IMR-90 (cell line): ENCODE measurements around the gene SSBP3. TPM values are rescaled to one million over a fixed set of nuclear protein-coding genes. Genes with fewer than 3 reads are reported as not detected.

Source experiments
- ATAC-seq: fragments of 200-7000 bp; cut with Tn5 transposase; 2 replicates; pipeline ENCODE4 v1.9.1; 2020; ENCODE audit warnings: low read depth, mild to moderate bottlenecking, moderate library complexity
- BruUV-seq: library from RNA; stranded (reverse); fragments of 400-500 nt; replicated peaks from 2 replicates; lab custom pipeline; 2021; lab: Mats Ljungman, UMichigan
- CTCF ChIA-PET: fragments of 300-600 bp; formaldehyde crosslinking; extraction: SDS; loops from one replicate; lab custom pipeline; 2021; ENCODE audit warnings: antibody characterized with exemption; lab: Yijun Ruan, JAX
- POLR2A ChIA-PET: fragments of 300-600 bp; sonication (Branson Sonifier 250); formaldehyde crosslinking; loops from one replicate; lab custom pipeline; 2022; ENCODE audit warnings: antibody characterized with exemption; ENCODE audit not compliant: unreplicated experiment; lab: Charles Lee
- DNase-seq: peaks from one replicate; pipeline ENCODE4 v3.0.0; 2013
- H2AFZ ChIP-seq: replicated peaks from 2 replicates; pipeline ENCODE3; 2013; ENCODE audit warnings: low read length, mild to moderate bottlenecking; ENCODE audit not compliant: poor library complexity
- H2AK5ac ChIP-seq: 2 replicates; pipeline ENCODE4 v1.6.1; 2013; ENCODE audit warnings: low read depth, low read length, inconsistent platforms
- H2AK9ac ChIP-seq: replicated peaks from 2 replicates; pipeline ENCODE3; 2013; ENCODE audit warnings: mild to moderate bottlenecking, low read depth, low read length, moderate library complexity; ENCODE audit not compliant: poor library complexity
- H2BK120ac ChIP-seq: 2 replicates; pipeline ENCODE4 v1.6.1; 2013; ENCODE audit warnings: low read depth, low read length, inconsistent platforms
- H2BK15ac ChIP-seq: 3 replicates; pipeline ENCODE4 v1.6.1; 2013; ENCODE audit warnings: low read depth, low read length, inconsistent platforms
- H2BK20ac ChIP-seq: 2 replicates; pipeline ENCODE4 v1.6.1; 2013; ENCODE audit warnings: low read depth, mild to moderate bottlenecking, inconsistent platforms, low read length, moderate library complexity
- H2BK5ac ChIP-seq: 2 replicates; pipeline ENCODE4 v1.6.1; 2013; ENCODE audit warnings: mild to moderate bottlenecking, low read depth, low read length, inconsistent platforms; ENCODE audit not compliant: poor library complexity, severe bottlenecking
- H3K14ac ChIP-seq: replicated peaks from 2 replicates; pipeline ENCODE4 v1.6.1; 2013; ENCODE audit warnings: low read depth, low read length, inconsistent platforms
- H3K18ac ChIP-seq: 2 replicates; pipeline ENCODE4 v1.6.1; 2013; ENCODE audit warnings: low read depth, low read length, control low read depth
- H3K23ac ChIP-seq: 2 replicates; pipeline ENCODE4 v1.6.1; 2013; ENCODE audit warnings: low read depth, low read length, inconsistent platforms
- H3K27ac ChIP-seq: 2 replicates; pipeline ENCODE4 v1.5.1; 2013; ENCODE audit warnings: mild to moderate bottlenecking, control low read depth, low read length; ENCODE audit not compliant: insufficient read depth
- H3K27me3 ChIP-seq: 2 replicates; pipeline ENCODE4 v1.6.1; 2013; ENCODE audit warnings: low read length; ENCODE audit not compliant: control insufficient read depth, insufficient read depth
- H3K36me3 ChIP-seq: 2 replicates; pipeline ENCODE4 v1.6.1; 2013; ENCODE audit warnings: low read length, mixed read lengths; ENCODE audit not compliant: control insufficient read depth, insufficient read depth
- H3K4ac ChIP-seq: 2 replicates; pipeline ENCODE4 v1.6.1; 2013; ENCODE audit warnings: low read depth, low read length, inconsistent platforms
- H3K4me1 ChIP-seq: 2 replicates; pipeline ENCODE4 v1.6.1; 2013; ENCODE audit warnings: low read length, mixed read lengths; ENCODE audit not compliant: control insufficient read depth, insufficient read depth
- H3K4me2 ChIP-seq: 2 replicates; pipeline ENCODE4 v1.6.1; 2013; ENCODE audit warnings: low read depth, mild to moderate bottlenecking, control low read depth, low read length, moderate library complexity
- H3K4me3 ChIP-seq: 2 replicates; pipeline ENCODE4 v1.5.1; 2013; ENCODE audit warnings: low read depth, mild to moderate bottlenecking, control low read depth, low read length, moderate library complexity; ENCODE audit not compliant: insufficient read depth
- H3K56ac ChIP-seq: 2 replicates; pipeline ENCODE4 v1.6.1; 2013; ENCODE audit warnings: low read length, inconsistent platforms; ENCODE audit not compliant: insufficient read depth; ENCODE audit errors: extremely low read depth
- H3K79me1 ChIP-seq, 2 experiments: 2 replicates each; pipeline ENCODE4 v1.6.1; 2013; ENCODE audit warnings: low read length in 2 of 2, inconsistent platforms in 1 of 2, low read depth in 1 of 2
- H3K9ac ChIP-seq: 2 replicates; pipeline ENCODE4 v1.6.1; 2013; ENCODE audit warnings: low read depth, low read length, control low read depth
- H3K9me1 ChIP-seq: 2 replicates; pipeline ENCODE4 v1.6.1; 2013; ENCODE audit warnings: low read length, inconsistent platforms; ENCODE audit not compliant: insufficient read depth
- H3K9me3 ChIP-seq: 2 replicates; pipeline ENCODE4 v1.6.1; 2013; ENCODE audit warnings: low read length; ENCODE audit not compliant: control insufficient read depth, insufficient read depth
- H4K20me1 ChIP-seq: 2 replicates; pipeline ENCODE4 v1.6.1; 2013; ENCODE audit warnings: low read length, inconsistent platforms; ENCODE audit not compliant: insufficient read depth
- H4K5ac ChIP-seq: 2 replicates; pipeline ENCODE4 v1.6.1; 2013; ENCODE audit warnings: mild to moderate bottlenecking, low read depth, low read length, control low read depth
- H4K8ac ChIP-seq, 2 experiments: 2 replicates each; pipeline ENCODE4 v1.6.1; 2013; ENCODE audit warnings: low read depth in 2 of 2, low read length in 2 of 2, control low read depth in 1 of 2, inconsistent platforms in 1 of 2
- H4K91ac ChIP-seq: 2 replicates; pipeline ENCODE4 v1.6.1; 2013; ENCODE audit warnings: low read depth, low read length, inconsistent platforms; ENCODE audit not compliant: insufficient read depth
- USF2 ChIP-seq: fragments of 150-350 bp; IDR thresholded peaks from 2 replicates; pipeline ENCODE4 v1.6.1; 2017; ENCODE audit warnings: mild to moderate bottlenecking, antibody characterized with exemption, low read length, low read depth
- WGBS, 2 experiments: methylation state at CpG; one replicate each; pipeline versions ENCODE4 v1.1.5 to v1.1.7; 2013; ENCODE audit warnings: missing lambda C conversion rate in 2 of 2; ENCODE audit not compliant: insufficient read length in 1 of 2; ENCODE audit errors: extremely low coverage in 2 of 2; 5-methylcytosine and 5-hydroxymethylcytosine counted together
- dilution Hi-C: fragments of 300-500 bp; cut with HindIII; formaldehyde crosslinking; loops from one replicate; pipeline ENCODE4 v1.14.3; 2018; ENCODE audit warnings: low sequenced_read_pairs; ENCODE audit not compliant: unreplicated experiment
- in situ Hi-C: fragments of 300-500 bp; cut with MboI; formaldehyde crosslinking; loops from 3 replicates; pipeline ENCODE4 v1.14.3; 2019; ENCODE audit warnings: low sequenced_read_pairs, inconsistent platforms, mixed read lengths
- intact Hi-C: fragments of 100-400 bp; cut with micrococcal nuclease; formaldehyde crosslinking; loops from 2 replicates; pipeline ENCODE4 v1.10.0; 2022
- polyA plus RNA-seq, 3 experiments: library from polyadenylated mRNA; depleted of rRNA; stranded (reverse); fragments of >200 nt; gene quantifications; 2 replicates each; pipeline ENCODE4 v1.2.3, GENCODE V29; 2012; ENCODE audit warnings: low replicate concordance in 1 of 3
- total RNA-seq: library from RNA; depleted of rRNA; stranded (reverse); fragments of >200 nt; gene quantifications from 2 replicates; pipeline ENCODE4 v1.2.3, GENCODE V29; 2012

SSBP3 gene
- total and polyA plus RNA-seq, 2 of the 4 experiments (the other 2 are of a cell fraction) = 10.9 to 39.6 TPM

- Histone ChIP-seq H3K4ac (no peak overlapping the region), H3K14ac (no peak overlapping the region), H4K5ac (no peak overlapping the region), H3K79me1 (peaks cover 21 to 91% of the 10 kb centered on the region in 2 experiments; a peak in 3 of 4 replicates), H3K18ac (no peak overlapping the region), H2BK15ac (no peak overlapping the region), H3K9ac (no peak overlapping the region), H2BK5ac (no peak overlapping the region), H4K91ac (no peak overlapping the region), H2AFZ (no peak overlapping the region), H3K4me3 (no peak overlapping the region), H4K8ac (no peak overlapping the region), H3K27me3 (no peaks in the 10 kb centered on the region), H3K9me1 (peaks cover 12% of the 10 kb centered on the region), H3K56ac (no peak overlapping the region), H4K20me1 (peaks cover 20% of the 10 kb centered on the region), H2AK9ac (no peak overlapping the region), H3K9me3 (no peaks in the 10 kb centered on the region), H3K4me2 (no peak overlapping the region), H3K36me3 (no peaks in the 10 kb centered on the region), H3K4me1 (peaks cover 35% of the 10 kb centered on the region), H2AK5ac (no peak overlapping the region), H3K23ac (no peak overlapping the region), H2BK20ac (no peak overlapping the region), H3K27ac (no peak overlapping the region), H2BK120ac (no peak overlapping the region)
- POLR2A ChIA-PET = no interaction called here
- TF ChIP-seq USF2 = no peak
- dilution Hi-C loops = no loop called here
- 68% methylated on average over 3 of the region's 10 CpGs; no CpG with 5 or more reads in 1 of the 2 experiments for WGBS, 2 experiments
- intact Hi-C loops = no loop called here
- DNase-seq = no peak
- CTCF ChIA-PET = no interaction called here
- in situ Hi-C loops = no loop called here
- no peak for ATAC-seq
- BruUV-seq = no TSS peak
Observed at GRCh38 chr1:54271341-54271740, 134.9 kb downstream of the SSBP3 start.
